ENCODE measurements around the gene BCL2L11. TPM values are rescaled to one million over a fixed set of nuclear protein-coding genes. Genes with fewer than 3 reads are reported as not detected.

Gene BCL2L11
- total and polyA plus RNA-seq, 9 of the 15 experiments (the other 6 are each of a cell fraction or from before 2014, with no cell fraction given), result 2.2 to 18.8 (median 5.0) TPM

- Histone ChIP-seq H2AFZ (ENCODE audit: low read depth, low read length) (no peak overlapping the region), H3K27ac (ENCODE audit: extremely low read depth, low read depth, low read length) (no peak overlapping the region), H3K27me3 (ENCODE audit: control insufficient read depth in 2 of 2, insufficient read depth in 2 of 2, low read length in 2 of 2) (no peaks in the 10 kb centered on the region), H4K20me1 (replicated peaks; ENCODE audit: control insufficient read depth, insufficient read depth, low read length) (peaks cover 40% of the 10 kb centered on the region), H3K9ac (ENCODE audit: insufficient read depth in 1 of 2, low read depth in 2 of 2, low read length in 2 of 2) (no peak overlapping the region), H3K4me2 (ENCODE audit: insufficient read depth, low read length) (no peak overlapping the region), H3K9me3 (replicated peaks; ENCODE audit: control insufficient read depth, insufficient read depth, low read depth, low read length) (no peaks in the 10 kb centered on the region), H3K4me1 (replicated peaks in 1 of 2; ENCODE audit: control insufficient read depth in 2 of 2, insufficient read depth in 2 of 2, low read length in 2 of 2) (no peaks in the 10 kb centered on the region), H3K9me1 (ENCODE audit: control insufficient read depth, insufficient read depth, low read length) (no peaks in the 10 kb centered on the region), H3K4me3 (no peak overlapping the region), H3K79me2 (ENCODE audit: control insufficient read depth, insufficient read depth, low read length) (no peaks in the 10 kb centered on the region), H3K36me3 (ENCODE audit: control insufficient read depth, insufficient read depth, low read length) (peaks cover 67% of the 10 kb centered on the region; the same call in 1 of the 3 replicates)
- TF ChIP-seq ZC3H11A (IDR thresholded peaks at IDR 0.05; ENCODE audit: low read depth, low read length), result no peak
- no peak for TF ChIP-seq NEUROD1 (IDR thresholded peaks at IDR 0.05; ENCODE audit: borderline replicate concordance, low read depth, low read length, partially characterized antibody)
- no peak for TF ChIP-seq NONO (IDR thresholded peaks at IDR 0.05; ENCODE audit: low read depth in 2 of 2, low read length in 1 of 2)
- no peak for TF ChIP-seq ZNF217 (CRISPR knock-in tag; IDR thresholded peaks at IDR 0.05)
- no peak for TF ChIP-seq NFIX (CRISPR knock-in tag; IDR thresholded peaks at IDR 0.05; ENCODE audit: low read depth)
- TF ChIP-seq SAFB (IDR thresholded peaks at IDR 0.05; ENCODE audit: borderline replicate concordance, low read depth, low read length), result no peak
- TF ChIP-seq THAP7 (CRISPR knock-in tag; IDR thresholded peaks at IDR 0.05), result no peak
- TF ChIP-seq PHF21A (IDR thresholded peaks at IDR 0.05; ENCODE audit: borderline replicate concordance, low read depth), result no peak
- no peak for TF ChIP-seq XRCC5 (IDR thresholded peaks at IDR 0.05; ENCODE audit: low read depth, low read length)
- no peak for TF ChIP-seq ZNF277 (CRISPR knock-in tag; IDR thresholded peaks at IDR 0.05; ENCODE audit: borderline replicate concordance)
- no peak for TF ChIP-seq NR1H2 (CRISPR knock-in tag; IDR thresholded peaks at IDR 0.05)
- no peak for TF ChIP-seq ZC3H4 (CRISPR knock-in tag; IDR thresholded peaks at IDR 0.05; ENCODE audit: borderline replicate concordance)
- TF ChIP-seq NR2C1 (IDR thresholded peaks at IDR 0.05), result no peak
- TF ChIP-seq NR2C1 (tag; IDR thresholded peaks at IDR 0.05), result no peak
- TF ChIP-seq MAZ (CRISPR knock-in tag; conservative IDR thresholded peaks at IDR 0.05 in 1 of 2, IDR thresholded peaks at IDR 0.05 in 1 of 2), result no peak
- TF ChIP-seq ATF2 (CRISPR knock-in tag; IDR thresholded peaks at IDR 0.05), result no peak
- no peak for TF ChIP-seq KDM4B (IDR thresholded peaks at IDR 0.05; ENCODE audit: borderline replicate concordance in 2 of 2, low read depth in 1 of 2)
- WGBS (ENCODE audit: insufficient coverage, low coverage, missing lambda C conversion rate), result 75% methylated on average over 5 of the region's 5 CpGs
- intact Hi-C loops (cut with micrococcal nuclease) (no loop called here), in situ Hi-C loops (cut with MboI) (no loop called here)
- DNase-seq (ENCODE audit: extremely low read depth in 1 of 4, low spot score in 3 of 4), result no peak
- FAIRE-seq, result no peak
- CTCF ChIA-PET (ENCODE audit: low intra/inter-chr PET ratio), result no interaction called here
- no TSS peak for BruUV-seq (replicated peaks)
- POLR2A ChIA-PET, result no interaction called here
- ATAC-seq, result no peak
Measured at GRCh38 chr2:111159641-111160040, 38.9 kb downstream of the BCL2L11 start.
